Cardiac fibroblast (primary cell): Measurements from ENCODE around the gene GPR31.
"Not testable (repeated sequence)": the region's sequence is repeated elsewhere in the genome, so short reads cannot be mapped to it uniquely, and the experiment has no call there.

Source experiments
- DNase-seq, 2 donors: peaks; one replicate each; pipeline versions ENCODE4 v3.0.0 to v3.0.0-alpha.2; 2010; ENCODE audit warnings: low read depth in 2 of 2
- H3K4me3 ChIP-seq, 2 donors: replicated peaks in 1 of 2; 1 replicate in 1 of 2; 2 replicates in 1 of 2; pipeline ENCODE4 v1.5.1; 2011; ENCODE audit warnings: low read depth in 2 of 2, low read length in 2 of 2, mild to moderate bottlenecking in 2 of 2, moderate library complexity in 1 of 2
- CTCF ChIP-seq: IDR thresholded peaks from one replicate; pipeline ENCODE4 v1.5.1; 2011; ENCODE audit warnings: low read depth, mild to moderate bottlenecking, low read length, inconsistent platforms

The GPR31 gene

GRCh38 chr6:167182913-167183314, 25.1 kb upstream of the GPR31 start:
- peak; percentile 4 for TF ChIP-seq CTCF
- H3K4me3 ChIP-seq, DNase-seq: not testable (repeated sequence)

- DNase-seq, H3K4me3 ChIP-seq: not testable (repeated sequence)
Observed at GRCh38 chr6:167181351-167181750, 23.6 kb upstream of the GPR31 start.

- DNase-seq: not testable (repeated sequence)
Observed at GRCh38 chr6:167180086-167180485, 22.3 kb upstream of the GPR31 start.

GRCh38 chr6:167178896-167179655, 21.3 kb upstream of the GPR31 start:
- not testable (repeated sequence) for DNase-seq, H3K4me3 ChIP-seq

More at GRCh38 chr6:167180086-167180485, 22.3 kb upstream of the GPR31 start:
- H3K4me3 ChIP-seq: not testable (repeated sequence)

- not testable (repeated sequence) for H3K4me3 ChIP-seq
Observed at GRCh38 chr6:167177271-167177670, 19.5 kb upstream of the GPR31 start.

GRCh38 chr6:167172011-167172410, 14.2 kb upstream of the GPR31 start:
- DNase-seq, H3K4me3 ChIP-seq: not testable (repeated sequence)

More at GRCh38 chr6:167177271-167177670, 19.5 kb upstream of the GPR31 start:
- DNase-seq: not testable (repeated sequence)

GRCh38 chr6:167171300-167171699, 13.5 kb upstream of the GPR31 start:
- DNase-seq, H3K4me3 ChIP-seq: not testable (repeated sequence)

GRCh38 chr6:167169867-167170266, 12.1 kb upstream of the GPR31 start:
- not testable (repeated sequence) for DNase-seq, H3K4me3 ChIP-seq

GRCh38 chr6:167168296-167168695, 10.5 kb upstream of the GPR31 start:
- DNase-seq, H3K4me3 ChIP-seq: not testable (repeated sequence)

GRCh38 chr6:167167699-167168098, 9.9 kb upstream of the GPR31 start:
- DNase-seq, H3K4me3 ChIP-seq: not testable (repeated sequence)

- DNase-seq: no peak
- TF ChIP-seq CTCF: no peak
- no peak overlapping the region for H3K4me3 ChIP-seq
Observed at GRCh38 chr6:167165858-167166471, 8.2 kb upstream of the GPR31 start.

GRCh38 chr6:167164261-167164660, 6.5 kb upstream of the GPR31 start:
- DNase-seq: no peak
- H3K4me3 ChIP-seq: no peak overlapping the region
- no peak for TF ChIP-seq CTCF
